MM.1S (cell line): ENCODE measurements around the gene RTCA.
"Not testable (repeated sequence)": the region's sequence is repeated elsewhere in the genome, so short reads cannot be mapped to it uniquely, and the experiment has no call there.

Experiments
- DNase-seq: peaks from one replicate; pipeline ENCODE4 v3.0.0-alpha.2; 2015
- H2AFZ ChIP-seq: fragments of 300-600 bp; sonication (generic); 2 replicates; pipeline ENCODE4 v1.6.0; 2016; ENCODE audit warnings: antibody characterized with exemption, low read length
- H3F3A ChIP-seq: fragments of 300-600 bp; sonication (generic); 2 replicates; pipeline ENCODE4 v1.6.1; 2016; ENCODE audit warnings: mild to moderate bottlenecking, antibody characterized with exemption, low read length, moderate library complexity, mixed read lengths; ENCODE audit not compliant: insufficient read depth
- H3K27ac ChIP-seq: fragments of 300-600 bp; sonication (generic); 2 replicates; pipeline ENCODE4 v1.5.1; 2016; ENCODE audit warnings: mild to moderate bottlenecking, low read length
- H3K27me3 ChIP-seq: fragments of 300-600 bp; sonication (generic); replicated peaks from 2 replicates; pipeline ENCODE4 v1.6.0; 2016; ENCODE audit warnings: low read length; ENCODE audit not compliant: insufficient read depth
- H3K36me3 ChIP-seq: fragments of 300-600 bp; sonication (generic); replicated peaks from 2 replicates; pipeline ENCODE4 v1.6.1; 2016; ENCODE audit warnings: mild to moderate bottlenecking, low read length, mixed read lengths; ENCODE audit not compliant: insufficient read depth
- H3K4me1 ChIP-seq: fragments of 300-600 bp; sonication (generic); 2 replicates; pipeline ENCODE4 v1.6.1; 2016; ENCODE audit warnings: low read length, mixed read lengths
- H3K4me2 ChIP-seq: fragments of 300-600 bp; sonication (generic); 2 replicates; pipeline ENCODE4 v1.6.0; 2016; ENCODE audit warnings: low read depth, low read length
- H3K4me3 ChIP-seq: fragments of 300-600 bp; sonication (generic); 2 replicates; pipeline ENCODE4 v1.5.1; 2016; ENCODE audit warnings: low read length, mixed read lengths
- H3K79me2 ChIP-seq: fragments of 300-600 bp; sonication (generic); 2 replicates; pipeline ENCODE4 v1.6.1; 2016; ENCODE audit warnings: mixed run types, low read length, mixed read lengths
- H3K9ac ChIP-seq: fragments of 300-600 bp; sonication (generic); 2 replicates; pipeline ENCODE4 v1.6.1; 2016; ENCODE audit warnings: low read length, mixed read lengths
- H3K9me2 ChIP-seq: fragments of 300-600 bp; sonication (generic); replicated peaks from 2 replicates; pipeline ENCODE4 v1.6.1; 2016; ENCODE audit warnings: mild to moderate bottlenecking, low read length, mixed read lengths; ENCODE audit not compliant: insufficient read depth
- H3K9me3 ChIP-seq: fragments of 300-600 bp; sonication (generic); replicated peaks from 2 replicates; pipeline ENCODE4 v1.6.1; 2016; ENCODE audit warnings: mild to moderate bottlenecking, low read length, mixed read lengths; ENCODE audit not compliant: insufficient read depth
- H4K20me1 ChIP-seq: fragments of 300-600 bp; sonication (generic); 2 replicates; pipeline ENCODE4 v1.6.1; 2016; ENCODE audit warnings: mild to moderate bottlenecking, low read length, moderate library complexity, mixed read lengths; ENCODE audit not compliant: insufficient read depth
- CTCF ChIP-seq: fragments of 300-600 bp; sonication (generic); IDR thresholded peaks from 2 replicates; pipeline ENCODE4 v1.5.1; 2016; ENCODE audit warnings: antibody characterized with exemption, low read length, mixed read lengths
- EZH2 ChIP-seq: fragments of 300-600 bp; sonication (generic); optimal IDR thresholded peaks from 2 replicates; pipeline ENCODE3; 2017; ENCODE audit warnings: low read depth, mild to moderate bottlenecking, antibody characterized with exemption, low read length, mixed read lengths
- EZH2phosphoT487 ChIP-seq: fragments of 300-600 bp; sonication (generic); IDR thresholded peaks from 2 replicates; pipeline ENCODE4 v1.6.1; 2018; ENCODE audit warnings: antibody characterized with exemption, low read length

The RTCA gene

GRCh38 chr1:100332331-100332730 is 66.3 kb downstream of the RTCA start:
- Histone ChIP-seq H3K27ac (no peak overlapping the region), H3K9me3 (no peaks in the 10 kb centered on the region), H4K20me1 (no peaks in the 10 kb centered on the region), H3K36me3 (no peaks in the 10 kb centered on the region), H3K4me2 (no peak overlapping the region), H3K27me3 (no peaks in the 10 kb centered on the region), H3K9ac (no peak overlapping the region), H3K4me3 (no peak overlapping the region), H3F3A (no peaks in the 10 kb centered on the region), H2AFZ (no peak overlapping the region), H3K9me2 (no peaks in the 10 kb centered on the region), H3K4me1 (no peaks in the 10 kb centered on the region), H3K79me2 (no peaks in the 10 kb centered on the region)
- TF ChIP-seq EZH2phosphoT487: no peak
- TF ChIP-seq EZH2: no peak
- TF ChIP-seq CTCF: no peak
- DNase-seq: no peak

- no peak overlapping the region for H3K4me2 ChIP-seq
- TF ChIP-seq EZH2phosphoT487 (no peak), CTCF (no peak), EZH2 (no peak)
- H3K4me1 ChIP-seq: no peaks in the 10 kb centered on the region
- no peaks in the 10 kb centered on the region for H3K79me2 ChIP-seq
- no peaks in the 10 kb centered on the region for H3K36me3 ChIP-seq
- H3K27me3 ChIP-seq: no peaks in the 10 kb centered on the region
- H3K9me3 ChIP-seq: no peaks in the 10 kb centered on the region
- no peaks in the 10 kb centered on the region for H3K9me2 ChIP-seq
- H3K4me3 ChIP-seq: no peak overlapping the region
- no peak overlapping the region for H2AFZ ChIP-seq
- H3K27ac ChIP-seq: no peak overlapping the region
- DNase-seq: no peak
- H3K9ac ChIP-seq: no peak overlapping the region
- H3F3A ChIP-seq: no peaks in the 10 kb centered on the region
- no peaks in the 10 kb centered on the region for H4K20me1 ChIP-seq
These were observed 69.4 kb downstream of the RTCA start for GRCh38 chr1:100335436-100335835.

DNA sequence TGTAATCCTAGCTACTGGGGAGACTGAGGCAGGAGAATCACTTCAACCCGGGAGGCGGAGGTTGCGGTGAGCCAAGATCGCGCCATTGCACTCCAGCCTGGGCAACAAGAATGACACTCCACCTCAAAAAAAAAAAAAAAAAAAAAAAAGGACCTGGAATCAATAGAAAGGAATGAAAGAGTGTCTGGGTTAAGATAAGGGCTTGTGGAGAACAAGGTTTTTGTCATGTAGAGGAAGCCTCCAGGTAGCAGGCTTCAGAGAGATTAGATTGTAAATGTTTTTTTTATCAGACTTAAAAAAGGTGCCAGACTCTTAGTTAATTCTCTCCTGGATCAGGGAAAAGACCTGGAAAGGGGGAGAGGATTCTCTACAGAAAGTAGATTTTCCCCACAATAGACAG is 71.9 kb downstream of the RTCA start:
- not testable (repeated sequence) for H3K27me3 ChIP-seq, H3K4me3 ChIP-seq, H3F3A ChIP-seq, H3K27ac ChIP-seq, H4K20me1 ChIP-seq, H3K4me1 ChIP-seq, H3K36me3 ChIP-seq, H3K9ac ChIP-seq, H3K9me2 ChIP-seq, H3K9me3 ChIP-seq, H3K79me2 ChIP-seq, H3K4me2 ChIP-seq, DNase-seq, H2AFZ ChIP-seq

- not testable (repeated sequence) for DNase-seq, H3K27me3 ChIP-seq, H3K9me2 ChIP-seq, H3K4me2 ChIP-seq, H3K9ac ChIP-seq, H3K79me2 ChIP-seq, H3K4me1 ChIP-seq, H3K27ac ChIP-seq, H2AFZ ChIP-seq, H3K36me3 ChIP-seq, H3F3A ChIP-seq, H3K4me3 ChIP-seq, H4K20me1 ChIP-seq, H3K9me3 ChIP-seq
These were observed 73.7 kb downstream of the RTCA start for GRCh38 chr1:100339735-100340134.
